Myocyte (in vitro differentiated cells): ENCODE data around the gene DHX29. TPM values are rescaled to one million over a fixed set of nuclear protein-coding genes. Genes with fewer than 3 reads are reported as not detected.
A peak's percentile ranks its signal among the peaks of the same experiment; 100 is the strongest.

Source experiments
- DNase-seq: peaks from one replicate; pipeline ENCODE4 v3.0.0-alpha.2; 2012; ENCODE audit warnings: low read depth
- total RNA-seq: library from RNA; depleted of rRNA; stranded (reverse); fragments of >200 nt; gene quantifications from 2 replicates; pipeline ENCODE4 v1.2.3, GENCODE V29; 2014

DHX29 gene
- total RNA-seq, 1 donor from 2014 or later = 44.3 TPM

- no peak for DNase-seq
Measured at GRCh38 chr5:55313870-55314617, 6.5 kb upstream of the DHX29 start.

- peak; percentile 31 for DNase-seq
Measured at GRCh38 chr5:55308254-55308836, 851 bp upstream of the DHX29 start.

- no peak for DNase-seq
Measured at GRCh38 chr5:55306641-55307382, 682 bp downstream of the DHX29 start.

GRCh38 chr5:55305345-55305744, 2.1 kb downstream of the DHX29 start:
- peak; percentile 43 for DNase-seq

GRCh38 chr5:55304584-55304983, 2.9 kb downstream of the DHX29 start:
- DNase-seq = no peak

- peak; percentile 64 for DNase-seq
Measured at GRCh38 chr5:55303238-55303690, 4.2 kb downstream of the DHX29 start.

GRCh38 chr5:55300890-55301289, 6.6 kb downstream of the DHX29 start:
- no peak for DNase-seq

GRCh38 chr5:55294935-55295334, 12.6 kb downstream of the DHX29 start:
- no peak for DNase-seq

GRCh38 chr5:55290991-55291390, 16.5 kb downstream of the DHX29 start:
- no peak for DNase-seq

GRCh38 chr5:55289808-55290207, 17.7 kb downstream of the DHX29 start:
- DNase-seq = no peak

- DNase-seq = peak; percentile 32
Measured at GRCh38 chr5:55286411-55286933, 21.0 kb downstream of the DHX29 start.

GRCh38 chr5:55278778-55279177, 28.7 kb downstream of the DHX29 start:
- peak; percentile 46 for DNase-seq

GRCh38 chr5:55276771-55277170, 30.7 kb downstream of the DHX29 start:
- DNase-seq = peak; percentile 46

- no peak for DNase-seq
Measured at GRCh38 chr5:55258339-55258738, 49.2 kb downstream of the DHX29 start.

GRCh38 chr5:55254802-55255201, 52.7 kb downstream of the DHX29 start:
- no peak for DNase-seq

GRCh38 chr5:55250064-55250463, 57.4 kb downstream of the DHX29 start:
- DNase-seq = no peak

GRCh38 chr5:55241746-55242145, 65.7 kb downstream of the DHX29 start:
- DNase-seq = no peak

GRCh38 chr5:55236800-55237199, 70.7 kb downstream of the DHX29 start:
- DNase-seq = peak; percentile 86

GRCh38 chr5:55234121-55234700, 73.3 kb downstream of the DHX29 start:
- DNase-seq = peak; percentile 52

- DNase-seq = peak; percentile 86
Measured at GRCh38 chr5:55232985-55233928, 74.2 kb downstream of the DHX29 start, which contains the start of gene CCNO. Gene CCNO (minus strand): TSS chr5:55233608. CDS start chr5:55233523, 85 bp downstream.
